BE2C (cell line): Measurements from ENCODE around the gene PTH1R.
A peak's percentile ranks its signal among the peaks of the same experiment; 100 is the strongest.

Experiments
- DNase-seq: peaks from one replicate; pipeline ENCODE4 v3.0.0-alpha.2; 2020
- H3K27me3 ChIP-seq: fragments of 250-450 bp; sonication (Bioruptor Pico); 2 replicates; pipeline ENCODE4 v1.5.1; 2020; ENCODE audit warnings: mild to moderate bottlenecking
- H3K36me3 ChIP-seq: fragments of 250-450 bp; sonication (Bioruptor Pico); 2 replicates; pipeline ENCODE4 v1.5.1; 2020; ENCODE audit warnings: mild to moderate bottlenecking
- H3K4me1 ChIP-seq: fragments of 250-450 bp; sonication (Bioruptor Pico); 2 replicates; pipeline ENCODE4 v1.5.1; 2020
- H3K4me3 ChIP-seq: 2 replicates; pipeline ENCODE4 v1.5.1; 2011; ENCODE audit warnings: low read depth, low read length
- H3K9me3 ChIP-seq: fragments of 250-450 bp; sonication (Bioruptor Pico); 2 replicates; pipeline ENCODE4 v1.5.1; 2020
- CTCF ChIP-seq: IDR thresholded peaks from 2 replicates; pipeline ENCODE4 v1.5.1; 2012; ENCODE audit warnings: mild to moderate bottlenecking, low read depth, low read length

The PTH1R gene

GRCh38 chr3:46875560-46875959 is 2.0 kb upstream of the PTH1R start:
- no peaks in the 10 kb centered on the region for H3K27me3 ChIP-seq

GRCh38 chr3:46876313-46877300 is 914 bp upstream of the PTH1R start:
- TF ChIP-seq CTCF = no peak
- no peaks in the 10 kb centered on the region for H3K4me1 ChIP-seq
- no peaks in the 10 kb centered on the region for H3K27me3 ChIP-seq
- H3K9me3 ChIP-seq = no peaks in the 10 kb centered on the region
- DNase-seq = no peak
- no peak overlapping the region for H3K4me3 ChIP-seq
- no peaks in the 10 kb centered on the region for H3K36me3 ChIP-seq

More at GRCh38 chr3:46875560-46875959, 2.0 kb upstream of the PTH1R start:
- no peaks in the 10 kb centered on the region for H3K36me3 ChIP-seq
- H3K4me3 ChIP-seq = no peak overlapping the region
- no peaks in the 10 kb centered on the region for H3K4me1 ChIP-seq
- no peaks in the 10 kb centered on the region for H3K9me3 ChIP-seq
- DNase-seq = no peak
- no peak for TF ChIP-seq CTCF

- Histone ChIP-seq H3K27me3 (peaks cover 13% of the 10 kb centered on the region), H3K9me3 (no peaks in the 10 kb centered on the region), H3K36me3 (no peaks in the 10 kb centered on the region), H3K4me3 (no peak overlapping the region), H3K4me1 (no peaks in the 10 kb centered on the region)
- TF ChIP-seq CTCF = no peak
- DNase-seq = peak; percentile 60
Observed at GRCh38 chr3:46878781-46879436, 1.4 kb downstream of the PTH1R start.

GRCh38 chr3:46880884-46881595 is 3.5 kb downstream of the PTH1R start:
- no peaks in the 10 kb centered on the region for H3K9me3 ChIP-seq
- no peaks in the 10 kb centered on the region for H3K36me3 ChIP-seq
- H3K4me3 ChIP-seq = no peak overlapping the region
- H3K4me1 ChIP-seq = no peaks in the 10 kb centered on the region
- no peak for TF ChIP-seq CTCF
- no peak for DNase-seq
- H3K27me3 ChIP-seq = peaks cover 15% of the 10 kb centered on the region

- no peak for TF ChIP-seq CTCF
- DNase-seq = no peak
- Histone ChIP-seq H3K4me3 (no peak overlapping the region), H3K36me3 (no peaks in the 10 kb centered on the region), H3K27me3 (peaks cover 15% of the 10 kb centered on the region), H3K9me3 (no peaks in the 10 kb centered on the region), H3K4me1 (no peaks in the 10 kb centered on the region)
Observed at GRCh38 chr3:46881596-46882376, 4.3 kb downstream of the PTH1R start.
